IPS DF 6.9 (cell line): ENCODE results near the gene CSTF3.
"Not testable (repeated sequence)": the region's sequence is repeated elsewhere in the genome, so short reads cannot be mapped to it uniquely, and the experiment has no call there.

Source experiments
- DNase-seq: peaks from one replicate; pipeline ENCODE4 v3.0.0-alpha.2; 2013; ENCODE audit warnings: low read depth, low spot score
- H3K27ac ChIP-seq: one replicate; pipeline ENCODE4 v1.5.1; 2013; ENCODE audit warnings: low read length, control low read depth
- H3K27me3 ChIP-seq: 2 replicates; pipeline ENCODE4 v1.6.1; 2013; ENCODE audit warnings: mild to moderate bottlenecking, low read length; ENCODE audit not compliant: control insufficient read depth, insufficient read depth
- H3K36me3 ChIP-seq: 2 replicates; pipeline ENCODE4 v1.6.1; 2013; ENCODE audit warnings: low read length; ENCODE audit not compliant: control insufficient read depth, insufficient read depth
- H3K4me1 ChIP-seq: 2 replicates; pipeline ENCODE4 v1.6.1; 2013; ENCODE audit warnings: low read length; ENCODE audit not compliant: control insufficient read depth, insufficient read depth
- H3K4me3 ChIP-seq: 2 replicates; pipeline ENCODE4 v1.5.1; 2013; ENCODE audit warnings: mild to moderate bottlenecking, low read length
- H3K9me3 ChIP-seq: 2 replicates; pipeline ENCODE4 v1.6.1; 2013; ENCODE audit warnings: low read length, inconsistent platforms; ENCODE audit not compliant: control insufficient read depth, insufficient read depth
- WGBS: extraction: QIAGEN DNeasy Blood & Tissue Kit; methylation state at CpG from one replicate; pipeline ENCODE4 v1.1.7; 2013; ENCODE audit warnings: mixed read lengths, missing lambda C conversion rate; ENCODE audit not compliant: insufficient read length, insufficient coverage; 5-methylcytosine and 5-hydroxymethylcytosine counted together

CSTF3 gene

DNA sequence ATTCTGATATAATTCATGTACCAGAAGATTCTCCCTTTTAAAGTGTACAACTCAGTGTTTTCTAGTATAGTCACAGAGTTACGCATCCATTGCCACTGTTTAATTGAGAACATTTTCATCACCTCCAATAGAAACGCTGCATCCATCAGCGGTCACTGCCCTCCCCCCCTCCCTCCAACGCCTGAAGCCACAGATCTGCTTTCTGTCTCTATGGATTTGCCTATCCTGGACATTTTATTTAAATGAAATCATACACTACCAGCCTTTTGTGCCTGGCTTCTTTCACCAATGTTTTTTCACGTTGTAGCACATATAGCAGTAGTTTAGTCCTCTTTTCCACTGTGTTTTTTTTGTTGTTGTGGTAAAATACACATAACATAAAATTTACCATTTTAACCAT, 99.1 kb downstream of the CSTF3 start:
- no peak overlapping the region for H3K4me3 ChIP-seq
- WGBS: no CpG with 5 or more reads among the region's 5 CpGs
- H3K36me3 ChIP-seq: no peaks in the 10 kb centered on the region; the same call in 1 of the 2 replicates
- DNase-seq: no peak
- no peaks in the 10 kb centered on the region for H3K4me1 ChIP-seq
- H3K9me3 ChIP-seq: no peaks in the 10 kb centered on the region
- no peaks in the 10 kb centered on the region for H3K27me3 ChIP-seq
- no peak overlapping the region for H3K27ac ChIP-seq

DNA sequence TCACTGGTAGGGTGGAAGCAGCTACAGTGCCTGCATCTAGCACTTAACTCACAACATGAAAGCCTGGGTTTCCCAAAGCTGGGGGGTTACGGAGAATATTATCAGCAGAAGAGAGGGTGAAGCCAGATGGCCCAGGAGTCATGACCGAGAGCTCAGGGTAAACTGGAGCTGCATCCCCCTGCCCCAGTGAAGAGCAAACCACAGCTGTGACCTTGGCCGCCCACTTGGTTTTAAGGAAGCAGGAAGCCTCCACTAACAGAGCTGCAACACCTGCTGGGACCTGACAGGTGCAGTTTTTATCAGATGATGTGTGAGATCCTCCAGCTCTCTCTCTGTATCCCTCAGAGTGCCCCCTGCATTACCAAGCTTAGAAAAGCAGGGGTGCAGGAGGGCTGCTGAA, 101.0 kb downstream of the CSTF3 start:
- no peaks in the 10 kb centered on the region for H3K9me3 ChIP-seq
- no CpG with 5 or more reads among the region's 3 CpGs for WGBS
- H3K27me3 ChIP-seq: no peaks in the 10 kb centered on the region
- no peak for DNase-seq
- no peaks in the 10 kb centered on the region; the same call in 1 of the 2 replicates for H3K36me3 ChIP-seq
- H3K4me1 ChIP-seq: no peaks in the 10 kb centered on the region
- H3K4me3 ChIP-seq: no peak overlapping the region
- no peak overlapping the region for H3K27ac ChIP-seq

DNA sequence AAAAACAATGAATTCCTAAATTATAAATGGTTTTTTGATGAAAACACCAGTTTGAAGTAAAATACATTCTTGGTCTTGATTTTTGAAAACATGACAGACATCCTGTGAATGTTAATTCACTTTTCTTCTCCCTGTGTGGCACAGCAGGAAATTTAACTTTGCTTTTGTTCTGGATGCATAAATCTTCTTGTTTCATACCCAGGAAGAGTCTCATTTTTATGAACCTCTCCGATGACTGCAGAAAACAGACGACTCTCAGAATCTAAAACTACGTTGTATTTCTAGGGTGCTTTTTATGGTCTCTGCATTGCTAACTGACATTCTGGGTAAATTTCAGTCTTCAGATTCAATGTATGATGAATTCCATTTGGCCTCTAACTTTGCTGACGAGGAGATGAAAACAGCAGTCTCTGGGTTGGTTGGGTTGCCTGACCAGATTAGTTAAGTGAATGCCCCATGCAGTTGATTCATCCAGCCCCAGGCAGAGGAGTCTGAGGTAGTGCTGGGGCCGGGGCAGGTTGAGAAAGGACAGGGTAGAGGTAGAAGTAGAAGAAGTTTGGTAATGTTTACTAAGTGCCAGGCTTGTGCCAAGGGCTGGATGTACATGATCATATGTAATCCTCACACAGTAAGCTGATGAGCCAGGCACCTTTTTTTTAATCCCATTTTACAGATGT, 101.8 kb downstream of the CSTF3 start:
- no peak for DNase-seq
- no peak overlapping the region for H3K27ac ChIP-seq
- no peak overlapping the region for H3K4me3 ChIP-seq
- WGBS: no CpG with 5 or more reads among the region's 5 CpGs
- no peaks in the 10 kb centered on the region; the same call in 1 of the 2 replicates for H3K36me3 ChIP-seq
- no peaks in the 10 kb centered on the region for H3K4me1 ChIP-seq
- H3K27me3 ChIP-seq: no peaks in the 10 kb centered on the region
- no peaks in the 10 kb centered on the region for H3K9me3 ChIP-seq

DNA sequence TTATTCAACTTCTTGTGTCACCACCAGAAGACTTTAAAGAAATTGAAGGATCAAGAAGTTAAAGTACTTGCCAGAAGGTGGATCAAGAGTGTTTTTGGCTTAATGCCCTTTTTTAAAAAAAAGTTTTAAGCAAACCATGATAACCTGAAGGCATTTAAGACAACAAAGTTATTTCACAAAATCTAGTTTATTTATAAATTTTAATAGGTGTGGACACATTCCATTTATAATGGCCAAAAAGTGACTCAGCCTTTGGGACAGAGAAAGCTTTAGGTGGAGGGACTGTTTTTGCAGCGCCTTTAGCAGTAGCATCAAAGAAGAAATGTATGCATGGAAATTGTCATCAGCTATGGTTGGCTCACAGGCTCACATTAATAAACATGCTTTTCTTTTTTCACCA, 104.0 kb downstream of the CSTF3 start:
- H3K27ac ChIP-seq: no peak overlapping the region
- no peaks in the 10 kb centered on the region; the same call in 1 of the 2 replicates for H3K36me3 ChIP-seq
- no peaks in the 10 kb centered on the region for H3K4me1 ChIP-seq
- no peak overlapping the region for H3K4me3 ChIP-seq
- no CpG with 5 or more reads among the region's 1 CpG for WGBS
- H3K9me3 ChIP-seq: no peaks in the 10 kb centered on the region
- no peaks in the 10 kb centered on the region for H3K27me3 ChIP-seq
- DNase-seq: no peak

DNA sequence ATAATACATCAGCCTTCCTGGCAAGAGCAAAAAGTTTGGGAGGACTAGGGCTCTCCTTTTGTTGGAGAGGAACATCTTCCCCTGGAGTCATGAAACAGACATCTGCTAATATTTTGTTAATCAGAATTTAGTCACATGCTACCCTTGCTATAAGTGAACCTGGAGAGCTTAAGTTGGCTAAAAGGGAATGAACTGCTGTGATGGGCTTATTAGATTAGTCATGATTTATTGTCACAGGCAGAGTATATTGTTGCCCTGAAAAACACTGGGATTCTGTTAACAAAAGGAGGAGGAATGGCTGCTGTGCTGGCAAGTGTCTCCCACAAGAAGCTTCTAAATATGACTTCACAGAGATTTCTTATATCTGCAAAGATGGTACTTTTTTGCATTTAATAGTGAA, 105.9 kb downstream of the CSTF3 start:
- no peak for DNase-seq
- no peaks in the 10 kb centered on the region for H3K9me3 ChIP-seq
- H3K4me1 ChIP-seq: no peaks in the 10 kb centered on the region
- no peaks in the 10 kb centered on the region for H3K36me3 ChIP-seq
- no peak overlapping the region for H3K4me3 ChIP-seq
- H3K27ac ChIP-seq: no peak overlapping the region
- no peaks in the 10 kb centered on the region for H3K27me3 ChIP-seq

DNA sequence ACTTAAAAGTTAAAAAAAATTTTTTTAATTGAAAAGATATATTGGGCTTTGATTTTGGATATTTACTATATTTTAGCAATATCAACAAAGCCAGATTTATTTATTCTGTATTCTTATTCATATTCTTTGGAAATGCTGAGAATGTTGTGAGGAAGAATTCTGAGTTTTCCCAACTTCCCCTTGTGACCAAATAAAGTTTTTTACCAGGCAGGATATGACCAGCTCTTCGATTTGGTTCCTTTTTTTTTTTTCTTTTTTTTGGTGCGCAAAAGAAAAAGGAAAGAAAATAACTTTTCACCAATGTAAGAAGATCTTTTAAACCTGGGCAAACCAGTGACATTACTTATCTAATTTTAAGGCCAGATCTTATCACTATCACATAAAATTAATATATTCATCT, 109.0 kb downstream of the CSTF3 start:
- Histone ChIP-seq H3K27ac (no peak overlapping the region), H3K9me3 (no peaks in the 10 kb centered on the region), H3K36me3 (no peaks in the 10 kb centered on the region), H3K4me1 (no peaks in the 10 kb centered on the region), H3K27me3 (no peaks in the 10 kb centered on the region), H3K4me3 (no peak overlapping the region)
- DNase-seq: no peak
- no CpG with 5 or more reads among the region's 2 CpGs for WGBS

DNA sequence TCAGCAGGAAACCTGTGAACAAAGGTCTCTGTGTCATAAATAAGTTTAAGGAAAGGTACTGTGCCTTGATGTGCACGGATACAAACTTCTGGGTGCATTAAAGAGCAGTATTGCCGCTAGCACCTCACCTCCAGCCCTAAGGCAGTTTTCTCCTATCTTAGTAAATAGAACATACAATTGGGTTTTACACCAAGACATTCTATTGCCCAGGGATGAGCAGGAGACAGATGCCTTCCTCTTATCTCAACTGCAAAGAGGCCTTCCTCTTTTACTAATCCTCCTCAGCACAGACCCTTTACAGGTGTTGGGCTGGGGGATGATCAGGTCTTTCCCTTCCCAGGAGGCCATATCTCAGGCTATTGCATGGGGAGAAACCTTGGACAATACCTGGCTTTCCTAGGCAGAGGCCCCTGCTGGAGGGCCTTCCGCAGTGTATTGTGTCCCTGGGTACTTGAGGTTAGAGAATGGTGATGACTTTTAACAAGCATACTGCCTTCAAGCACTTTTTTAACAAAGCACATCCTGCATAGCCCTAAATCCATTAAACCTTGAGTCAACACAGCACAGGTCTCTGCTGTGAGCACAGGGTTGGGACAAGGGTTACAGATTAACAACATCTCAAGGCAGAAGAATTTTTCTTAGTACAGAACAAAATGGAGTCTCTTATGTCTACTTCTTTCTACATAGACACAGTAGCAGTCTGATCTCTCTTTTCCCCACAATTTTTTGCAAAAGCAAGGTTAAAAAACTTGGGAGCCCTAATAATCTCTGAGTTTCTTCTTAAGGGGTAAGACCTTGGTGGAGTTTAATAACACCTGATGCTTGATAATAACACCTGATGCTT, 111.5 kb downstream of the CSTF3 start:
- no CpG with 5 or more reads among the region's 3 CpGs for WGBS
- H3K27me3 ChIP-seq, H3K36me3 ChIP-seq, DNase-seq, H3K4me1 ChIP-seq, H3K4me3 ChIP-seq, H3K9me3 ChIP-seq, H3K27ac ChIP-seq: not testable (repeated sequence)

DNA sequence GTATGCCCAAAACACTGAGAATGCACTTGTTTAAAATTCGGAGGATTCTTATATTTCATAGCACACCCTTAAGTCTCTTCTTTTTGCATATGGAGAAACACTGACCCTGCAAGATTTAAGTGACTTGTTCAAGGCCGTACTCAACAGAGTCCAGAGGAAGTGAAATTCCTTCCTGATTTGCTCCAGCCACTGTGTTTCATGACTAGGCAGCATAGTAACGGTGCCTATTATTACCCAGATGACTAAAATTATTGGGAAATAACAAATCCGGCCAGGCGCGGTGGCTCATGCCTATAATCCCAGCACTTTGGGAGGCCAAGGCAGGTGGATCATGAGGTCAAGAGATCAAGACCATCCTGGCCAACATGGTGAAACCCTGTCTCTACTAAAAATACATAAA, 112.6 kb downstream of the CSTF3 start:
- H3K4me1 ChIP-seq, H3K27me3 ChIP-seq, H3K9me3 ChIP-seq, H3K4me3 ChIP-seq, H3K36me3 ChIP-seq, H3K27ac ChIP-seq, DNase-seq: not testable (repeated sequence)
- no CpG with 5 or more reads among the region's 6 CpGs for WGBS

DNA sequence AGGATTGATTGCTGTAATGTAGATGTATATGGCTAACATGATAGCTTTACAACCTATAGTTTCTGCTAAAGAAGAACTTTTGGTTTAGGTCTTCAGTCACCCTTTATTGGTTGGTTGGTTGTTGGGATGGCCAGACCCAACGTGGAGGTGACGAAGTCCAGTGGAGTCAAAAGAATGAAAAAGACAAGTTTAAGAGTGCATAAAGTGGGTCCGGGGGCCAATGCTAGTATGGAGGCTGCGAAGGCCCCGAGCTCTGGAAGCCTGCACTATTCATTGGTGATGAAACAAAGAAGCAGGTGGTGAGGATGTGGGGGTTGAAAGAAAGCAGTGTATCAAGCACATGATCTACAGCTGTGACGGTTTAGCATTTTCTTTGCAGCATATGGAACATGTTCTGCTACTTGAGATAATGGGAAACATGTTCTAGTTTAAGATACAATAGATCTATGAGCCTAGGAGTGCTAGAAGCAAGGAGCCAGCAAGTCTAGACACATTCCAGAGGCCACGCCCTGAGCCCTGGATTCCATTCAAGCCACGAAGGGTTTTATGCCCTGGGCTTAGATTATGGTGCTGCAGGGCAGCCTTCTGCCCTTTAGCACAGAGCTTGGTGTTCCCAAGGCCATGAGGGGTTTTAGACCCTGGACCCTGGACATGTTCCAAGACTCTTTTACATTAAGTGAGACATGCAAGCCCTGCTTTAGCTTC, 115.6 kb downstream of the CSTF3 start:
- Histone ChIP-seq H3K27ac (no peak overlapping the region), H3K4me1 (no peaks in the 10 kb centered on the region), H3K9me3 (no peaks in the 10 kb centered on the region; the same call in 1 of the 2 replicates), H3K27me3 (no peaks in the 10 kb centered on the region), H3K36me3 (peaks cover 6% of the 10 kb centered on the region; the same call in 1 of the 2 replicates), H3K4me3 (no peak overlapping the region)
- WGBS: no CpG with 5 or more reads among the region's 8 CpGs
- DNase-seq: no peak

DNA sequence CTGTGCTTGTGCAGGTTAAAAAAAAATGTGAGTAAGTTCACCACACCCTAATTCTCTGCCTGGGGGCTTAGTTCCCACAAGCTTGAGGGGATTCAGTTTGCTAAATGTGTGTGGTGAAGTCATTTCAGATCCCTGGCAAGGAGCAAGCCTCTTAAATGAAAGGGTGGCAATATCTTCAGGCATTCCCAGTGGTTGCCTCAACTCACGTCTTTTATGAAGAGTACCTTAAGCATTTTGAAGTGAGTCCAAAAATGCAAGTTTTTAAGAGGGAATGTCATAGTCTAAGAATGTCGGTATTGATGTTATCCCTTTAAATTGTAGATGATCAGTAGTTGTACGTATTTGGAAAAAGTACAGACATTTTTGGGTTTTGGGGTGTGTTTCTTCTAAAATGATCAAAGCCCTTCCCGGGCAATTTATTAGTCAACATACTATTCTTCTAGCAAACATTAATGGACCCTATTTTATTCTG, 117.0 kb downstream of the CSTF3 start:
- Histone ChIP-seq H3K27ac (no peak overlapping the region), H3K36me3 (peaks cover 6% of the 10 kb centered on the region; the same call in 1 of the 2 replicates), H3K4me1 (no peaks in the 10 kb centered on the region), H3K9me3 (no peaks in the 10 kb centered on the region; the same call in 1 of the 2 replicates), H3K27me3 (no peaks in the 10 kb centered on the region), H3K4me3 (no peak overlapping the region)
- no CpG with 5 or more reads among the region's 4 CpGs for WGBS
- DNase-seq: no peak
